Effector memory CD4-positive, alpha-beta T cell (primary cell): ENCODE data around the gene FAM120B.

Experiments used
- DNase-seq, 3 donors: peaks; one replicate each; pipeline ENCODE4 v3.0.0-alpha.2; 2020
- H3K27ac ChIP-seq: 2 replicates; pipeline ENCODE4 v1.7.0; 2013; ENCODE audit warnings: mild to moderate bottlenecking, low read length, moderate library complexity; ENCODE audit not compliant: insufficient read depth, poor library complexity, severe bottlenecking
- H3K27me3 ChIP-seq: replicated peaks from 2 replicates; pipeline ENCODE4 v1.7.0; 2013; ENCODE audit warnings: mild to moderate bottlenecking, low read length; ENCODE audit not compliant: insufficient read depth, control insufficient read depth, poor library complexity, severe bottlenecking
- H3K36me3 ChIP-seq: 2 replicates; pipeline ENCODE4 v1.7.0; 2013; ENCODE audit warnings: mild to moderate bottlenecking, low read length, moderate library complexity; ENCODE audit not compliant: control insufficient read depth, insufficient read depth
- H3K4me1 ChIP-seq: 2 replicates; pipeline ENCODE4 v1.7.0; 2013; ENCODE audit warnings: low read length, mild to moderate bottlenecking; ENCODE audit not compliant: control insufficient read depth, insufficient read depth, poor library complexity, severe bottlenecking
- H3K4me3 ChIP-seq: 2 replicates; pipeline ENCODE4 v1.7.0; 2013; ENCODE audit warnings: low read length, low read depth, mild to moderate bottlenecking; ENCODE audit not compliant: insufficient read depth, poor library complexity, severe bottlenecking
- H3K9me3 ChIP-seq: 2 replicates; pipeline ENCODE4 v1.7.0; 2013; ENCODE audit warnings: mild to moderate bottlenecking, low read length, moderate library complexity; ENCODE audit not compliant: control insufficient read depth

FAM120B gene

GRCh38 chr6:170280689-170281045 is 25.9 kb upstream of the FAM120B start:
- no peak for DNase-seq
- H3K27me3 ChIP-seq, result peaks cover 4% of the 10 kb centered on the region
- H3K4me3 ChIP-seq, result peak overlapping the region; percentile 32
- H3K9me3 ChIP-seq, result no peaks in the 10 kb centered on the region
- H3K27ac ChIP-seq, result peak overlapping the region; percentile 39
- no peaks in the 10 kb centered on the region for H3K4me1 ChIP-seq
- no peaks in the 10 kb centered on the region for H3K36me3 ChIP-seq

- Histone ChIP-seq H3K36me3 (no peaks in the 10 kb centered on the region), H3K27ac (no peak overlapping the region), H3K27me3 (peaks cover 4% of the 10 kb centered on the region), H3K9me3 (no peaks in the 10 kb centered on the region), H3K4me1 (no peaks in the 10 kb centered on the region), H3K4me3 (no peak overlapping the region)
- DNase-seq, result no peak
Observed at GRCh38 chr6:170281331-170282292, 24.9 kb upstream of the FAM120B start.

- no peaks in the 10 kb centered on the region for H3K36me3 ChIP-seq
- no peak for DNase-seq
Observed at GRCh38 chr6:170282512-170283158, 23.9 kb upstream of the FAM120B start.

GRCh38 chr6:170283212-170284081 is 23.1 kb upstream of the FAM120B start:
- H3K4me1 ChIP-seq, result peaks cover 4% of the 10 kb centered on the region
- H3K36me3 ChIP-seq, result no peaks in the 10 kb centered on the region
- H3K4me3 ChIP-seq, result no peak overlapping the region
- no peaks in the 10 kb centered on the region for H3K9me3 ChIP-seq
- no peak for DNase-seq
- H3K27me3 ChIP-seq, result peaks cover 15% of the 10 kb centered on the region
- no peak overlapping the region for H3K27ac ChIP-seq

More at GRCh38 chr6:170282512-170283158, 23.9 kb upstream of the FAM120B start:
- Histone ChIP-seq H3K27me3 (peaks cover 10% of the 10 kb centered on the region), H3K4me3 (no peak overlapping the region), H3K9me3 (no peaks in the 10 kb centered on the region), H3K4me1 (no peaks in the 10 kb centered on the region), H3K27ac (no peak overlapping the region)

- no peaks in the 10 kb centered on the region for H3K9me3 ChIP-seq
- no peak overlapping the region for H3K27ac ChIP-seq
- no peaks in the 10 kb centered on the region for H3K36me3 ChIP-seq
- DNase-seq, result no peak
- H3K27me3 ChIP-seq, result peaks cover 15% of the 10 kb centered on the region
- no peak overlapping the region for H3K4me3 ChIP-seq
- H3K4me1 ChIP-seq, result peaks cover 12% of the 10 kb centered on the region
Observed at GRCh38 chr6:170284126-170284773, 22.3 kb upstream of the FAM120B start.

- H3K27me3 ChIP-seq, result peaks cover 17% of the 10 kb centered on the region
- peaks cover 19% of the 10 kb centered on the region for H3K4me1 ChIP-seq
- H3K36me3 ChIP-seq, result no peaks in the 10 kb centered on the region
- H3K27ac ChIP-seq, result no peak overlapping the region
- DNase-seq, result no peak
- H3K9me3 ChIP-seq, result no peaks in the 10 kb centered on the region
- no peak overlapping the region for H3K4me3 ChIP-seq
Observed at GRCh38 chr6:170284866-170285469, 21.6 kb upstream of the FAM120B start.

- H3K27me3 ChIP-seq, result peaks cover 17% of the 10 kb centered on the region
- no peaks in the 10 kb centered on the region for H3K9me3 ChIP-seq
- H3K4me3 ChIP-seq, result no peak overlapping the region
- H3K4me1 ChIP-seq, result peaks cover 20% of the 10 kb centered on the region
- H3K27ac ChIP-seq, result no peak overlapping the region
- DNase-seq, result no peak
- no peaks in the 10 kb centered on the region for H3K36me3 ChIP-seq
Observed at GRCh38 chr6:170285482-170285881, 21.1 kb upstream of the FAM120B start.

GRCh38 chr6:170286246-170286933 is 20.2 kb upstream of the FAM120B start:
- Histone ChIP-seq H3K4me3 (no peak overlapping the region), H3K4me1 (peaks cover 22% of the 10 kb centered on the region), H3K36me3 (no peaks in the 10 kb centered on the region), H3K9me3 (no peaks in the 10 kb centered on the region), H3K27ac (no peak overlapping the region), H3K27me3 (peaks cover 17% of the 10 kb centered on the region)
- no peak for DNase-seq

GRCh38 chr6:170286934-170287265 is 19.7 kb upstream of the FAM120B start:
- no peak for DNase-seq
- Histone ChIP-seq H3K9me3 (no peaks in the 10 kb centered on the region), H3K4me1 (peaks cover 27% of the 10 kb centered on the region), H3K36me3 (no peaks in the 10 kb centered on the region), H3K27me3 (peaks cover 19% of the 10 kb centered on the region), H3K27ac (no peak overlapping the region), H3K4me3 (no peak overlapping the region)
